ENCODE results near the gene ZDHHC17. TPM values are rescaled to one million over a fixed set of nuclear protein-coding genes. Genes with fewer than 3 reads are reported as not detected.
"Not testable (repeated sequence)": the region's sequence is repeated elsewhere in the genome, so short reads cannot be mapped to it uniquely, and the experiment has no call there.

Gene ZDHHC17
- total and polyA plus RNA-seq, 4 donors = 5.4 to 52.2 (median 35.1) TPM

DNA sequence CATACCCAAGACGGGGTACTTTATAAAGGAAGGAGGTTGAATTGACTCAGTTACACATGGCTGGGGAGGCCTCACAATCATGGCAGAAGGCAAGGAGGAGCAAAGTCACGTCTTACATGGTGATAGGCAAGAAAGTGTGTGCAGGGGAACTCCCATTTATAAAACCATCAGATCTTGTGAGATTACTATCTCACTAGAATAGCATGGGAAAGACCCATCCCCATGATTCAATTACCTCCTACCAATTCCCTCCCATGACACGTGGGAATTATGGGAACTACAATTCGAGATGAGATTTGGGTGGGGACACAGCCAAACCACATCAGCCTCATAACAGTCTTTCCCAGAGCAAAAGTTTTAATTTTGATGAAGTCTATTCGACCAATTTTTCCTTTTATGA is 15.4 kb downstream of the ZDHHC17 start:
- intact Hi-C loops (cut with DNase I) = not testable (repeated sequence)

DNA sequence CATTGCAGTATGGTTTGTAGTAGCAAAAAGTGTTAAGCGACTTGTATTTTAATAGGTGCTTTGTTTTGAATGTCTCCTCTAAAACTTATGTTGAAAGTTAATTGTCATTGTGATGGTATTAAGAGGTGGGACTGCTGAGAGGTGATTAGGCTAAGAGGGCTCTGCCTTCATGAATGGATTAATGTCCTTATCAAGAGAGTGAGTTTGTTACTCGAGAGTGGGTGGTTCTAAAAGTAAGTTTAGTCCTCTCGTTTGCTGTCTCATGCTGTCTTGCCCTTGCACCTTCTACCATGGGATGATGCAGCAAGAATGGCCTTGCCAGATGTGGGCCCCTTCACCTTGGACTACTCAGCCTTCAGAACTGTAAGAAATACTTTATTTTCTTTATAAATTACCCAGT is 17.4 kb downstream of the ZDHHC17 start:
- no peak for ATAC-seq (ENCODE audit: low FRiP score)
- no peak for DNase-seq
- Histone ChIP-seq H3K27ac (ENCODE audit: low read depth in 1 of 2, low read length in 2 of 2) (no peak overlapping the region), H3K9me3 (ENCODE audit: control insufficient read depth, low read length) (no peaks in the 10 kb centered on the region), H3K27me3 (ENCODE audit: control insufficient read depth in 1 of 2, insufficient read depth in 2 of 2, low read length in 1 of 2) (no peaks in the 10 kb centered on the region), H3K36me3 (ENCODE audit: control insufficient read depth in 1 of 2, insufficient read depth in 2 of 2, low read length in 1 of 2) (no peaks in the 10 kb centered on the region), H3K4me3 (ENCODE audit: low read length in 2 of 2) (no peak overlapping the region), H3K4me1 (ENCODE audit: control insufficient read depth in 1 of 2, insufficient read depth in 2 of 2, low read length in 2 of 2) (peaks cover 6 to 8% of the 10 kb centered on the region in 2 donors)
- WGBS, 2 donors = 63 to 65% methylated on average over 3 of the region's 3 CpGs
- intact Hi-C loops (cut with DNase I) = no loop called here

More for the DNA sequence above, 15.4 kb downstream of the ZDHHC17 start:
- H3K4me3 ChIP-seq (ENCODE audit: low read length in 2 of 2); H3K36me3 ChIP-seq (ENCODE audit: control insufficient read depth in 1 of 2, insufficient read depth in 2 of 2, low read length in 1 of 2); ATAC-seq (ENCODE audit: low FRiP score); DNase-seq; H3K27ac ChIP-seq (ENCODE audit: low read depth in 1 of 2, low read length in 2 of 2); H3K4me1 ChIP-seq (ENCODE audit: control insufficient read depth in 1 of 2, insufficient read depth in 2 of 2, low read length in 2 of 2); H3K27me3 ChIP-seq (ENCODE audit: control insufficient read depth in 1 of 2, insufficient read depth in 2 of 2, low read length in 1 of 2); H3K9me3 ChIP-seq (ENCODE audit: control insufficient read depth, low read length): not testable (repeated sequence)
- 89 to 93% methylated on average over 5 of the region's 5 CpGs for WGBS, 2 donors

DNA sequence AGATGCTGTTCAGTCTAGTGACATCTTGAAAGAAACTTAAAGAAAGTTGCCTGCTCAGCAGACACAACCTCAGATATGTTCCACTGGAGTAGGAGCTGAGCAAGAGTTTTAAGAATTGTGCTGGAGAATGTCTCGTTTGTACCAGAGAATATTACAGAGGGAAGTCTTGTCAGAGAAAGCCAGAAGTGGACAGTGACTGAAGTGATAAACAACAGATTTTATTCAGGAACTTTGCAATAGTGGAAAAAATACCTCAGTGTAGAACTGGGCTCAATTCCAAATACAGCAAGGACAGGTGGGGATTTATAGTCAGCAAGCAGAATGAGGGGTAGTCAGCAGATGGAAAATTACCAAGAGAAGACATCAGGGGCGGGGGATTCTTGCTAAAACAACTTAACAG is 18.6 kb downstream of the ZDHHC17 start:
- no peaks in the 10 kb centered on the region for H3K36me3 ChIP-seq (ENCODE audit: control insufficient read depth in 1 of 2, insufficient read depth in 2 of 2, low read length in 1 of 2)
- H3K4me3 ChIP-seq (ENCODE audit: low read length in 2 of 2) = no peak overlapping the region
- intact Hi-C loops (cut with DNase I) = no loop called here
- DNase-seq (no peak), ATAC-seq (ENCODE audit: low FRiP score) (no peak)
- WGBS, 2 donors = 71 to 74% methylated on average over 2 of the region's 2 CpGs
- no peaks in the 10 kb centered on the region for H3K27me3 ChIP-seq (ENCODE audit: control insufficient read depth in 1 of 2, insufficient read depth in 2 of 2, low read length in 1 of 2)
- H3K9me3 ChIP-seq (ENCODE audit: control insufficient read depth, low read length) = no peaks in the 10 kb centered on the region
- no peak overlapping the region for H3K27ac ChIP-seq (ENCODE audit: low read depth in 1 of 2, low read length in 2 of 2)
- peaks cover 6 to 7% of the 10 kb centered on the region in 2 donors for H3K4me1 ChIP-seq (ENCODE audit: control insufficient read depth in 1 of 2, insufficient read depth in 2 of 2, low read length in 2 of 2)

DNA sequence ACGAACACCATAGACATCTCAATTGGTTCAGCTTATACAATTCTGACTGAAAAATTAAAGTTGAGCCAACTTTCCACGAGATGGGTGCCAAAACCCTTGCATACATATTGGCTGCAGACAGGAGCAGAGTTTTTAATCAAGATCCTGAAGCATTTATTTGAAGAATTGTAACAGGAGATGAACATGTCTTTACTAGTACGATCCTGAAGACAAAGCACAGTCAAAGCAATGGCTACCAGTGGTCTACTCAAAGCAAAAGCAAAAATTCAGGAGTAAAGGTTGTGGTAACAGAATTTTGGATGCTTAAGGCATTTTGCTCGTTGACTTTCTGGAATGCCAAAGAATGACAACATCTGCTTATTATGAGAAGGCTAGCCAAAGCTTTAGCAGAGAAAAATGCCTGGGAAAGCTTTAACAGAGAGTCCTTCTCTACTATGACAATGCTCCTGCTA is 20.7 kb downstream of the ZDHHC17 start:
- Histone ChIP-seq H3K4me1 (ENCODE audit: control insufficient read depth in 1 of 2, insufficient read depth in 2 of 2, low read length in 2 of 2) (no peaks in the 10 kb centered on the region), H3K36me3 (ENCODE audit: control insufficient read depth in 1 of 2, insufficient read depth in 2 of 2, low read length in 1 of 2) (no peaks in the 10 kb centered on the region), H3K27ac (ENCODE audit: low read depth in 1 of 2, low read length in 2 of 2) (peak overlapping the region; percentile 51 to 82), H3K4me3 (ENCODE audit: low read length in 2 of 2) (peak overlapping the region in 1 of 2 donors; percentile 18), H3K27me3 (ENCODE audit: control insufficient read depth in 1 of 2, insufficient read depth in 2 of 2, low read length in 1 of 2) (no peaks in the 10 kb centered on the region), H3K9me3 (ENCODE audit: control insufficient read depth, low read length) (no peaks in the 10 kb centered on the region)
- intact Hi-C loops (cut with DNase I) = loop anchor here in 1 of 2 donors (2.0 kb wide), 1 partner anchor 20 kb away; the partner anchor contains the start of gene ZDHHC17
- DNase-seq (no peak), ATAC-seq (ENCODE audit: low FRiP score) (peak; percentile 62)
- 3 to 6% methylated on average over 4 of the region's 4 CpGs for WGBS, 2 donors

DNA sequence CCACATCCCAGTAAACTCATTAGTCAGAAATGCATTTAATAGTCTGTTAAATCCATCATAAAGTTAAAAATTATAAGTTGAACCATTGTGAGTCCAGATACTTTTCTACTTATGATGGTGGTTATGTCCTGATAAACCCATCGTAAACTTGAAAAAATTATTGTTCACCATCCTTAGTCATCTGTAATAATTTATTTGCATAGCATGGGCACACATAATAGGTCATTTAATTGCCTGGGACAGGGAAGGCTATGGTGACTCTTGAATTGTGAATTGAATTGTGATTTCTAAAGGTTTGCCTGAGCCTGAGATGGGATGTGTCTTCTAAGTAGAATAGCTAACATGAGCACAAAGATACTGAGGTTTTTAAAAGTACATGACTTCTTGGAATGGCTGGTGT is 21.5 kb downstream of the ZDHHC17 start:
- Histone ChIP-seq H3K27ac (ENCODE audit: low read depth in 1 of 2, low read length in 2 of 2) (no peak overlapping the region), H3K27me3 (ENCODE audit: control insufficient read depth in 1 of 2, insufficient read depth in 2 of 2, low read length in 1 of 2) (no peaks in the 10 kb centered on the region), H3K9me3 (ENCODE audit: control insufficient read depth, low read length) (no peaks in the 10 kb centered on the region), H3K4me3 (ENCODE audit: low read length in 2 of 2) (no peak overlapping the region), H3K4me1 (ENCODE audit: control insufficient read depth in 1 of 2, insufficient read depth in 2 of 2, low read length in 2 of 2) (no peaks in the 10 kb centered on the region), H3K36me3 (ENCODE audit: control insufficient read depth in 1 of 2, insufficient read depth in 2 of 2, low read length in 1 of 2) (no peaks in the 10 kb centered on the region)
- DNase-seq (no peak), ATAC-seq (ENCODE audit: low FRiP score) (no peak)
- intact Hi-C loops (cut with DNase I) = loop anchor here in 1 of 2 donors (2.0 kb wide), 1 partner anchor 21 kb away; the partner anchor contains the start of gene ZDHHC17
- WGBS, 2 donors = 71 to 78% methylated on average over 1 of the region's 1 CpG

DNA sequence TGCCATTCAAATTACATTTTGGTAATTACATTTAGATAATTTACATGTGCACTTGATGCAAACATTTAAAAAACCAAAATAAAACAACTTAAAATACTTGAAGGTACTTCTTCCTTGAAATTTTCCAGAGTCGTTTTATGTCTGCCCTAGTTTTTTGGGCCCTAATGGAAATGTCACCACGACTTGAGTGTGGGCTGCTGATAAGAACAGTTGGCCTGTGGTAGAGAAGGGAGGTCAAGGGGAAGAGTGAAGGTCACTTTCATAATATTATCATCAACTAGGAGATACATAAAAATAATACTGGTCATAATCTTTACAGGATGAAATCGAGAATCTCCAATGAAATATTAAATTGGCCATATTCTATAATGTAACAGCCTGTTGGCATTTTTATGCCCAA is 23.1 kb downstream of the ZDHHC17 start:
- H3K36me3 ChIP-seq (ENCODE audit: control insufficient read depth in 1 of 2, insufficient read depth in 2 of 2, low read length in 1 of 2) = no peaks in the 10 kb centered on the region
- ATAC-seq (ENCODE audit: low FRiP score) (no peak), DNase-seq (no peak)
- H3K4me1 ChIP-seq (ENCODE audit: control insufficient read depth in 1 of 2, insufficient read depth in 2 of 2, low read length in 2 of 2) = peaks cover 0 to 1% of the 10 kb centered on the region in 2 donors
- no peak overlapping the region for H3K4me3 ChIP-seq (ENCODE audit: low read length in 2 of 2)
- no peak overlapping the region for H3K27ac ChIP-seq (ENCODE audit: low read depth in 1 of 2, low read length in 2 of 2)
- 71 to 74% methylated on average over 3 of the region's 3 CpGs for WGBS, 2 donors
- intact Hi-C loops (cut with DNase I) = no loop called here
- no peaks in the 10 kb centered on the region for H3K9me3 ChIP-seq (ENCODE audit: control insufficient read depth, low read length)
- no peaks in the 10 kb centered on the region for H3K27me3 ChIP-seq (ENCODE audit: control insufficient read depth in 1 of 2, insufficient read depth in 2 of 2, low read length in 1 of 2)

DNA sequence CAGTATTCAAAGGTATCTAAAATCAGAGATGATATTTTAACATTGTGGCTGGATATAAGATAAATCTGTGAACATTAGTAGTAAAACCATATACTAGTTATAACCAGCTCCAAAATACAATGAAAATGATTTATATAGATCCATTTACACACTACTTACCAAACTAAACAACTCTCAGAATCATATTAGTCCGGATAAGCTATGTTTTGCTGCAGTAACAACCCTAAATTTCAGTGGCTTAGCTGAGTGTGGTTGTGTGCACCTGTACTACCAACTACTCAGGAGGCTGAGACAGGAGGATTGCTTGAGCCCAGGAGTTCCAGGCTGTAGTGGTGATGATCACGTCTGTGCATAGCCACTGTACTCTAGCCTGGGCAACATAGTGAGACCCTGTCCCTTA is 23.8 kb downstream of the ZDHHC17 start:
- Histone ChIP-seq H3K9me3 (ENCODE audit: control insufficient read depth, low read length) (no peaks in the 10 kb centered on the region), H3K27me3 (ENCODE audit: control insufficient read depth in 1 of 2, insufficient read depth in 2 of 2, low read length in 1 of 2) (no peaks in the 10 kb centered on the region), H3K4me1 (ENCODE audit: control insufficient read depth in 1 of 2, insufficient read depth in 2 of 2, low read length in 2 of 2) (peaks cover 0 to 1% of the 10 kb centered on the region in 2 donors), H3K4me3 (ENCODE audit: low read length in 2 of 2) (no peak overlapping the region), H3K27ac (ENCODE audit: low read depth in 1 of 2, low read length in 2 of 2) (no peak overlapping the region), H3K36me3 (ENCODE audit: control insufficient read depth in 1 of 2, insufficient read depth in 2 of 2, low read length in 1 of 2) (no peaks in the 10 kb centered on the region)
- intact Hi-C loops (cut with DNase I) = no loop called here
- DNase-seq (no peak), ATAC-seq (ENCODE audit: low FRiP score) (no peak)
- WGBS, 2 donors = 97 to 100% methylated on average over 2 of the region's 2 CpGs

DNA sequence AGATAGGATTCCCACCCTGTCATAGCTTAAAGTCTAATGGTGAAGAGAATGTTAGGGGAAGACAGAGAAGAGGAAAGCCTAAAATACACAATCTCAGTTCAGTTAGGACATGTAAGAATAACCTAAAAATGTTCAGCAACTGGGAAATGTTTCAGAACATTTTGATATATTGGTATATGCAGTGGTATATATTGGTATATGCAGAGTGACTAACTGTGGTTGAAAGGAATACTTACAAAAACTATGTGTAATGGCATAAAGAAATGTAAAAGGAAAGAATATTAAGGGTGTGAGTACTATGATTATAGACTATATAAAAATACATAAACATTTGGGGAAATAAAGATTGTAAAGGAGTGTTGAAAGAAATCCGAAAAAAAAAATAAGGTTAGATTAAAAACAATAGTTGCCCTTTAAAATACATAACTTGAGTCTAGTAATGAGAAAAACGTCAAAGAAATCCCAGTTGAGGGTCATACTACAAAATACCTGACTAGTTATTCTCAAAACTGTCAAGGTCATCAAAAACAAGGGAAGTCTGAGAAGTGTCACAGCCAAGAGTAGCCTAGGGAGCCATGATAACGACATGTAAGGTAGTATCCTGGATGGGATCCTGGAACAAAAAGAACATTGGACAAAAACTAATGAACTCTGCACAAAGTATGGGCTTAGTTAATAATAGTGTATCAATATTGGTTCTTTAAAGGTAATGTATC is 25.6 kb downstream of the ZDHHC17 start:
- Histone ChIP-seq H3K27me3 (ENCODE audit: control insufficient read depth in 1 of 2, insufficient read depth in 2 of 2, low read length in 1 of 2) (no peaks in the 10 kb centered on the region), H3K9me3 (ENCODE audit: control insufficient read depth, low read length) (no peaks in the 10 kb centered on the region), H3K4me1 (ENCODE audit: control insufficient read depth in 1 of 2, insufficient read depth in 2 of 2, low read length in 2 of 2) (peaks cover 0 to 1% of the 10 kb centered on the region in 2 donors), H3K36me3 (ENCODE audit: control insufficient read depth in 1 of 2, insufficient read depth in 2 of 2, low read length in 1 of 2) (no peaks in the 10 kb centered on the region), H3K27ac (ENCODE audit: low read depth in 1 of 2, low read length in 2 of 2) (no peak overlapping the region), H3K4me3 (ENCODE audit: low read length in 2 of 2) (no peak overlapping the region)
- no peak for ATAC-seq (ENCODE audit: low FRiP score)
- no peak for DNase-seq
- WGBS, 2 donors = 51 to 58% methylated on average over 3 of the region's 3 CpGs
- intact Hi-C loops (cut with DNase I) = loop anchor here (2.0 kb wide), 2 partner anchors 167 to 169 kb away; no protein-coding TSS in a partner anchor
